CD4-positive, alpha-beta T cell treated with Interleukin-17A for 4 hours (primary cell): ENCODE results near the gene MAGEB1.

Experiments
- DNase-seq: peaks from one replicate; pipeline ENCODE4 v3.0.0-alpha.2; 2020; ENCODE audit warnings: mixed read lengths

Gene MAGEB1

GRCh38 chrX:30301208-30301607 is 54.3 kb downstream of the MAGEB1 start:
- no peak for DNase-seq
